ENCODE measurements around the gene KCNK3. TPM values are rescaled to one million over a fixed set of nuclear protein-coding genes. Genes with fewer than 3 reads are reported as not detected.

The KCNK3 gene
- total RNA-seq, 1 experiment from 2014 or later: 0.09 TPM

GRCh38 chr2:26645762-26646161, 46.8 kb upstream of the KCNK3 start:
- H3K4me3 Mint-ChIP-seq: no peak overlapping the region; a peak in 1 of 5 replicates
- H3K9ac ChIP-seq (ENCODE audit: extremely low read depth, insufficient read length, low read length): no peak overlapping the region
- H2BK20ac ChIP-seq (ENCODE audit: low read depth, low read length, poor library complexity, severe bottlenecking): no peak overlapping the region
- no peaks in the 10 kb centered on the region for H4K20me1 ChIP-seq (ENCODE audit: control insufficient read depth, insufficient read depth, insufficient read length)
- no peak overlapping the region for H3T11ph ChIP-seq (ENCODE audit: low read length)
- H3K9me3 Mint-ChIP-seq: peaks cover 0 to 3% of the 10 kb centered on the region in 2 experiments; a peak in 1 of 5 replicates
- no peaks in the 10 kb centered on the region for H3K9me3 ChIP-seq (ENCODE audit: control insufficient read depth, low read depth, low read length)
- no peak for TF ChIP-seq CTCF (conservative IDR thresholded peaks at IDR 0.05)
- H3K27me3 ChIP-seq (ENCODE audit: insufficient read depth, low read length): no peaks in the 10 kb centered on the region
- H3K27ac Mint-ChIP-seq: no peak overlapping the region
- H3K4me1 ChIP-seq (ENCODE audit: insufficient read depth, low read length): peaks cover 3% of the 10 kb centered on the region; the same call in 1 of the 2 replicates
- no peak overlapping the region for H2AFZ ChIP-seq (ENCODE audit: low read length)
- peaks cover 22 to 39% of the 10 kb centered on the region in 2 experiments for H3K4me1 Mint-ChIP-seq
- no peak overlapping the region for H4K8ac ChIP-seq (replicated peaks; ENCODE audit: insufficient read length, low read depth, low read length)
- no peaks in the 10 kb centered on the region for H3K23me2 ChIP-seq (ENCODE audit: insufficient read length, low read depth, low read length, poor library complexity, severe bottlenecking)
- H2BK5ac ChIP-seq (ENCODE audit: insufficient read length, low read length): no peak overlapping the region
- no peak overlapping the region for H4K5ac ChIP-seq (ENCODE audit: insufficient read length, low read depth, low read length)
- no peak for DNase-seq
- H3K36me3 Mint-ChIP-seq (ENCODE audit: insufficient read depth in 1 of 3, low read depth in 3 of 3): no peaks in the 10 kb centered on the region
- H3K14ac ChIP-seq (ENCODE audit: insufficient read depth, low read length): no peak overlapping the region
- H3K27me3 Mint-ChIP-seq (ENCODE audit: low read depth): peaks cover 37% of the 10 kb centered on the region
- H2BK15ac ChIP-seq (ENCODE audit: low read depth, low read length): no peak overlapping the region
- H2BK12ac ChIP-seq (ENCODE audit: insufficient read length, low read depth, low read length): no peak overlapping the region
- no peak overlapping the region for H3K56ac ChIP-seq (ENCODE audit: insufficient read length, low read depth, low read length)
- no peaks in the 10 kb centered on the region for H3K79me1 ChIP-seq (ENCODE audit: insufficient read depth, low read depth, low read length, poor library complexity, severe bottlenecking)
- no peak overlapping the region for H3K27ac ChIP-seq (ENCODE audit: insufficient read length, low read depth, low read length)
- H2AK5ac ChIP-seq (ENCODE audit: insufficient read length, low read length): no peak overlapping the region
- no peak overlapping the region for H3K4me2 ChIP-seq (ENCODE audit: insufficient read depth, insufficient read length, low read length)
- H4K91ac ChIP-seq (ENCODE audit: insufficient read length, low read depth, low read length): no peak overlapping the region
- WGBS (ENCODE audit: extremely low coverage, insufficient read length, low lambda C conversion rate): no CpG with 5 or more reads among the region's 10 CpGs
- no peak overlapping the region for H2BK120ac ChIP-seq (ENCODE audit: low read depth, low read length, poor library complexity, severe bottlenecking)
- H3K79me2 ChIP-seq (ENCODE audit: insufficient read depth, low read length): no peaks in the 10 kb centered on the region
- H3K4ac ChIP-seq (ENCODE audit: low read depth, low read length): no peak overlapping the region
- no peak overlapping the region for H3K23ac ChIP-seq (ENCODE audit: insufficient read length, low read depth, low read length)
- no peak overlapping the region for H3K18ac ChIP-seq (ENCODE audit: insufficient read length, low read depth, low read length)

Measured in H9 (cell line).